ENCODE results near the gene ASPN.
A peak's percentile ranks its signal among the peaks of the same experiment; 100 is the strongest.

ASPN gene

DNA sequence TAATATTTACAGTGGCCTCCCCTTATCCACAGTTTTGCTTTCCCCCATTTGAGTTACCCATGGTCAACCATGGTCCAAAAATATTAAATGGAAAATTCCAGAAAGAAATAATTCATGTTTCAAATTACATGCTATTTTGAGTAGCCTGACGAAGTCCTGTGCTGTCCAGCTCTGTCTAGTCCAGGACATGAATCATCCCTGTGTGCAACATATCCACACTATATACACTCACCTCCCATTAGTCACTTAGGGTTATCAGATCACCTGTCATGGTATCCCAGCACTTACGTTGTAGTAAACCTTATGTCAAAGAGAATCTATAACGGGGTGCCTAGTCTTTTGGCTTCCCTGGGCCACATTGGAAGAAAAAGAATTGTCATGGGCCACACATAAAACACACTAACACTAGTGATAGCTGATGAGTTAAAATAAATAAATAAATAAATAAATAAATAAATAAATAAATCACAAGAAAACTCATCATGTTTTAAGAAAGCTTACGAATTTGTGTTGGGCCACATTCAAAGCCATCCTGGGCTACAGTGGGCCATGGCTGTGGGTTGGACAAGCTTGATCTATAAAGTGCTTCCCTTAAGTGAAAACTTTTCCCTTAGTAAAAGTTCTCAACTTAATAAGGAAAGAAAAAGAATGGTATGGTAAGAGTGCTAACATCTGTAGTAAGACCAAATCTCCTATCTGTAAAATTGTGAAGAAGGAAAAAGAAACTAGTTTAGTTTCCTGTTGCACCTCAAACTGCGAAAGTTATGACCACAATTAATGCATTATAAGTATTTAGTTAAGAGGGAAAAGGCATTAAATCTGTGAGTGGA is 42.2 kb downstream of the ASPN start:
- no peak overlapping the region for H3K4me3 ChIP-seq (replicated peaks in 1 of 2; ENCODE audit: low read depth in 2 of 2, low read length in 2 of 2)
- DNase-seq (ENCODE audit: low read depth in 2 of 2) = peak; percentile 42 to 89
- no peak for TF ChIP-seq CTCF (IDR thresholded peaks at IDR 0.05; ENCODE audit: low read depth, low read length)

GRCh38 chr9:92438900-92439526 is 43.3 kb downstream of the ASPN start:
- TF ChIP-seq CTCF (IDR thresholded peaks at IDR 0.05; ENCODE audit: low read depth, low read length) = peak; percentile 24
- H3K4me3 ChIP-seq (replicated peaks in 1 of 2; ENCODE audit: low read depth in 2 of 2, low read length in 2 of 2) = no peak overlapping the region
- DNase-seq (ENCODE audit: low read depth in 2 of 2) = peak; percentile 61 to 66

DNA sequence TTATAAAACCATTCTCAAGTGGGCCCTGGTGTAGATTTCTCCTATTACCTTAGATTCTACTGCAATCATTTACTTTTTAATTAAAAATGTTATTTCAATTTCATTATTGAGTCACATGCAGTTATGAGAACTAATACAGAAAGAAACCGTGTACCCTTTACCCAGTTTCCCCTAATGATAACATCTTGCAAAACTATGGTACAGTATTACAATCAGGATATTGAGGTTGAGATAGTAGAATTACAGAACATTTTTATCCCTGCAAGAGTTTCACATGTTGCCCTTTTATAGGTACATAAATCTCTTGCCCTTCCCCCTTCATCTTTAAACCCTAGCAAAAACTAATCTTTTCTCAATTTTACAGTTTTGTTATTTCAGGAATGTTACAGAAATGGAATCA is 47.0 kb downstream of the ASPN start:
- no peak overlapping the region for H3K4me3 ChIP-seq (replicated peaks in 1 of 2; ENCODE audit: low read depth in 2 of 2, low read length in 2 of 2)
- no peak for TF ChIP-seq CTCF (IDR thresholded peaks at IDR 0.05; ENCODE audit: low read depth, low read length)
- DNase-seq (ENCODE audit: low read depth in 2 of 2) = no peak

DNA sequence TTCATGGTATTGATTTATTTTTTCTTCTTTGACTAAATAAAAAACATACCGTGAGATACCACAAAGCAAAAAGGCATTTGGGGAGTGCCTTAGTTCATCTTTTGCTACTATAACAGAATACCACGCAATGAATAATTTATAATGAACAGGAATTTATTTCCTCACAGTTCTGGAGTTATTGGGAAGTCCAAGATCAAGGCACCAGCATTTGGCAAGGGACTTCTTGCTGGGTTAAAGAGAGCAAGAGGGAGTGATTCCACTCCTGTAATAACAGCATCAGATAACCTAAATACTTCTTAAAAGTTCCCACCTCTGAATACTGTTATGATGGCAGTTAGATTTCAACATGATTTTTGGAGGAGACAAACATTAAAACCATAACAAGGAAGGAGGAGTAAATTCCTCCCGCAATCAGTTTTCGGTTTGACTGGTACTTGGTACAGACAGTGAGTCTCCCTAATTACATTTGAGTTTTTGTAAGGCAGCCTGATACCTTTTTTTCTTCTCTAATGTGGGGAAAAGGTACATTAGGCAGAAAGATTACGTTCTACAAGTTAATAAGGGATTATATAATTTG is 49.2 kb downstream of the ASPN start:
- no peak overlapping the region for H3K4me3 ChIP-seq (replicated peaks in 1 of 2; ENCODE audit: low read depth in 2 of 2, low read length in 2 of 2)
- no peak for DNase-seq (ENCODE audit: low read depth in 2 of 2)

GRCh38 chr9:92432350-92432749 is 50.0 kb downstream of the ASPN start:
- H3K4me3 ChIP-seq (replicated peaks in 1 of 2; ENCODE audit: low read depth in 2 of 2, low read length in 2 of 2) = no peak overlapping the region
- TF ChIP-seq CTCF (IDR thresholded peaks at IDR 0.05; ENCODE audit: low read depth, low read length) = no peak
- DNase-seq (ENCODE audit: low read depth in 2 of 2) = no peak

More for the DNA sequence above, 49.2 kb downstream of the ASPN start:
- TF ChIP-seq CTCF (IDR thresholded peaks at IDR 0.05; ENCODE audit: low read depth, low read length) = no peak

DNA sequence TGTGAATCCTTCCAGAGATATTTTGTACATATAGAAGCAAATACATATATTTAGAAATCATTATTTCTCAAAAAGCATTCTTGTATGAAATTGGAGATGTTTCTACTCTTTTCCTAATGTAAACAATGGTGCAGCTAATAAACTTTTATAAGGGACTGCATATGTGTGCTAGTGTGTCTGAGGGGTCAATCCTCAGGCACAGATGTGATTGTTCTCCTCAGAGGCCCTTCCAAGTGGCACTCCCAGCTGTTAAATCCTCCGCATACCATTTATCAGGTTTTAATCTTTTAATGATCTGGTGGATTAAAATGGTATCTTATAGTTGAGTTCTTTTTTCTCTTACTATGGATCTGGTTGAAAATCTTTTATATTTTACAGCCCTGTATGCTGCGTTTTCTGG is 52.5 kb downstream of the ASPN start:
- DNase-seq (ENCODE audit: low read depth in 2 of 2) = no peak
- no peak for TF ChIP-seq CTCF (IDR thresholded peaks at IDR 0.05; ENCODE audit: low read depth, low read length)
- no peak overlapping the region for H3K4me3 ChIP-seq (replicated peaks in 1 of 2; ENCODE audit: low read depth in 2 of 2, low read length in 2 of 2)
